C4-2B (cell line): ENCODE measurements around the gene TTLL7.

Source experiments
- CTCF ChIP-seq: fragments of 450-650 bp; conservative IDR thresholded peaks from 2 replicates; pipeline ENCODE4 v1.5.1; 2017; ENCODE audit warnings: mild to moderate bottlenecking
- ZFX ChIP-seq: fragments of 450-650 bp; IDR thresholded peaks from 2 replicates; pipeline ENCODE4 v1.6.1; 2017

- TF ChIP-seq CTCF (no peak), ZFX (no peak)
These were observed 2.1 kb upstream of the TTLL7 start for GRCh38 chr1:84000954-84001495.
